ENCODE data around the gene GPR141. TPM values are rescaled to one million over a fixed set of nuclear protein-coding genes. Genes with fewer than 3 reads are reported as not detected.

The GPR141 gene
- total and polyA plus RNA-seq, 2 of the 13 experiments (the other 11 are each of a cell fraction or from before 2014, with no cell fraction given) = not detected

DNA sequence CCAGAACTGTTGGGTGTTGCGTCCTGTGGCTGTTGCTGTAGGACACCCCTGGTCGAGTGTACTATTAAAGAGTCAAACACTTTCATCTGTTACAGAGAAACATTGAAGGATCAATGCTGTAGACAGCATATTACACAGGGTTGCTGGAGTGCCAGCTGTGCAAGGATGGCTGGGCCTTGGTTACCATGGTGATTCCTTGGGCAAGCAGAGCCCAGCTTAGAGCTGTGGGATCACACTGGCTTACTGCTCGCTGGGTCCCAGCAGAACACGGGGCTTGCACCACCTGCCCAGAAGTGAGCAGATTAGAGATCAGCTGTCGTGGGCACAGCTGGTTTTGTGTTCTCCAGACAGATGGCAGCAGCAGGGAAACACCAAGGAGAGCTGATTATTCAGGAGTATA lies 76.0 kb downstream of the GPR141 start (continued):
- TF ChIP-seq, protein P1, sequence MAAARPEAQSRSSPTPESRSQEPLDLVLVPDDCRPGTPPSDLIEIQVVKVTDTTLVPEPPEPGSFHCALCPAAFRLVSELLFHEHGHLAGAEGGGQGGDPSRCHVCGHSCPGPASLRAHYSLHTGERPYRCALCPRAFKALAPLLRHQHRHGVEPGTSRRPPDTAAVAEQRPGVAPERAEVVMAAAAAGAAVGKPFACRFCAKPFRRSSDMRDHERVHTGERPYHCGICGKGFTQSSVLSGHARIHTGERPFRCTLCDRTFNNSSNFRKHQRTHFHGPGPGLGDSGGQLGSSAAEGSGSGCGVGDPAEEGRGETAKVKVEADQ (CRISPR knock-in tag; IDR thresholded peaks at IDR 0.05; ENCODE audit: borderline replicate concordance) = no peak
- no peak for TF ChIP-seq SNRNP70 (IDR thresholded peaks at IDR 0.05; ENCODE audit: low read depth, low read length)
- no peak for TF ChIP-seq EED (CRISPR knock-in tag; IDR thresholded peaks at IDR 0.05)
- no peak for TF ChIP-seq SAFB2 (CRISPR knock-in tag; IDR thresholded peaks at IDR 0.05; ENCODE audit: borderline replicate concordance, low read depth)
- TF ChIP-seq ISX (CRISPR knock-in tag; conservative IDR thresholded peaks at IDR 0.05) = no peak
- TF ChIP-seq SALL2 (CRISPR knock-in tag; IDR thresholded peaks at IDR 0.05) = no peak

DNA sequence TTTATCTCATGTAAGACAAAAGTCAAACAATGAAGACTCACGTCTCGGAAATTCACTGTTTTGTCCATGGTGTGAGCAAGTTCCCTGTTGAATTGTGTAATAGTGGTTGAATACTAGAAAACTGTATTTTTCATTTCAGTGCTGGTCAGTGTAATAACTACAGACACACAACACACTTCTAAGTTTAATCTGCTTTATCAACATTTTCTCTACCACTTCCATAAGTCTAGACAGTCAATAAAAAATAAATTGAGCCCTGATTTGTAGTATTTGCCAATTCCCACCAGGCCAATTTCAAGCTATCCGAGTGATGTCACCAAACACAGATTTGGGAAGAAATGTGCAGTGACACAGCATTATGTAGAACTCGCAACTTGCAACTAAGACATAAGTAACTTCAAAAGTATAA lies 81.9 kb downstream of the GPR141 start:
- Histone ChIP-seq H3K4me1 (ENCODE audit: insufficient read depth, low read length) (no peaks in the 10 kb centered on the region), H3K9me3 (ENCODE audit: low read length) (no peaks in the 10 kb centered on the region), H3K4me3 (replicated peaks in 1 of 3; ENCODE audit: insufficient read depth in 1 of 3, low read depth in 2 of 3, low read length in 3 of 3) (no peak overlapping the region), H3K27ac (ENCODE audit: extremely low read length, insufficient read depth, low read length) (no peak overlapping the region), H3K36me3 (replicated peaks in 1 of 2; ENCODE audit: control insufficient read depth in 1 of 2, insufficient read depth in 2 of 2, low read length in 2 of 2) (no peaks in the 10 kb centered on the region), H4K20me1 (ENCODE audit: insufficient read depth, low read length) (no peaks in the 10 kb centered on the region), H2AFZ (ENCODE audit: low read length) (no peak overlapping the region), H3K79me2 (ENCODE audit: insufficient read depth, low read length) (no peaks in the 10 kb centered on the region), H3K4me2 (ENCODE audit: low read depth, low read length) (no peak overlapping the region), H3K9ac (ENCODE audit: insufficient read depth, low read depth, low read length) (no peak overlapping the region), H3K27me3 (ENCODE audit: control insufficient read depth in 1 of 2, insufficient read depth in 2 of 2, low read length in 2 of 2) (no peaks in the 10 kb centered on the region)
- ATAC-seq (no peak), FAIRE-seq (no peak), DNase-seq (ENCODE audit: low spot score) (no peak)
- in situ Hi-C loops (cut with HindIII; ENCODE audit: extremely low pct_ligation_motif_present, low pct_unique_long_range_greater_than_20kb) = no loop called here
- intact Hi-C loops (cut with micrococcal nuclease; ENCODE audit: unreplicated experiment) = no loop called here
- WGBS (ENCODE audit: low lambda C conversion rate) = 13% methylated on average over 4 of the region's 4 CpGs
- BruUV-seq (replicated peaks) = no TSS peak
- POLR2A ChIA-PET = no interaction called here
- CTCF ChIA-PET (ENCODE audit: low intra/inter-chr PET ratio, low total read pairs) = no interaction called here
- TF ChIP-seq ZKSCAN5 (CRISPR knock-in tag; IDR thresholded peaks at IDR 0.05) = no peak
- no peak for TF ChIP-seq TFAP4 (IDR thresholded peaks at IDR 0.05; ENCODE audit: borderline replicate concordance, low read depth)
- no peak for TF ChIP-seq SUZ12 (IDR thresholded peaks at IDR 0.05; ENCODE audit: low read depth, low read length)
- no peak for TF ChIP-seq ZFP36L1 (CRISPR knock-in tag; IDR thresholded peaks at IDR 0.05)
- no peak for TF ChIP-seq RFXAP (CRISPR knock-in tag; IDR thresholded peaks at IDR 0.05; ENCODE audit: borderline replicate concordance)
- no peak for TF ChIP-seq ZNF3 (CRISPR knock-in tag; IDR thresholded peaks at IDR 0.05)
- TF ChIP-seq ZNF292 (CRISPR knock-in tag; IDR thresholded peaks at IDR 0.05; ENCODE audit: borderline replicate concordance, low read depth) = no peak
- no peak for TF ChIP-seq ONECUT2 (CRISPR knock-in tag; IDR thresholded peaks at IDR 0.05)
- TF ChIP-seq HNRNPH1 (optimal IDR thresholded peaks at IDR 0.05; ENCODE audit: low read depth, low read length) = no peak
- TF ChIP-seq CENPX (CRISPR knock-in tag; IDR thresholded peaks at IDR 0.05) = no peak
- no peak for TF ChIP-seq HNRNPLL (IDR thresholded peaks at IDR 0.05; ENCODE audit: low read depth, low read length, poor library complexity, severe bottlenecking)
